ENCODE results near the gene CSH2.
"Not testable (repeated sequence)": the region's sequence is repeated elsewhere in the genome, so short reads cannot be mapped to it uniquely, and the experiment has no call there.

Gene CSH2

GRCh38 chr17:63873577-63873976, at the start of gene CSH2:
Gene CSH2, minus strand, starts transcription at chr17:63873677. Its CDS starts 63 bp downstream, at chr17:63873614.
- H3K27ac ChIP-seq, H3K4me3 ChIP-seq: not testable (repeated sequence)

GRCh38 chr17:63922402-63922801, 48.9 kb upstream of the CSH2 start:
- H3K4me3 ChIP-seq, H3K27ac ChIP-seq: not testable (repeated sequence)

- not testable (repeated sequence) for H3K27ac ChIP-seq, H3K4me3 ChIP-seq
Observed at GRCh38 chr17:63920779-63921178, 47.3 kb upstream of the CSH2 start.

- not testable (repeated sequence) for H3K4me3 ChIP-seq, H3K27ac ChIP-seq
Observed at GRCh38 chr17:63920050-63920449, 46.6 kb upstream of the CSH2 start.

- Histone ChIP-seq H3K4me3 (no peak overlapping the region), H3K27ac (no peak overlapping the region)
Observed at GRCh38 chr17:63919311-63919723, 45.8 kb upstream of the CSH2 start.

GRCh38 chr17:63918789-63919305, 45.4 kb upstream of the CSH2 start, which contains the start of gene GH1:
Gene GH1, minus strand, starts transcription at chr17:63918839. Its CDS starts 63 bp downstream, at chr17:63918776.
- H3K4me3 ChIP-seq, H3K27ac ChIP-seq: not testable (repeated sequence)

GRCh38 chr17:63918305-63918704, 44.8 kb upstream of the CSH2 start:
- H3K27ac ChIP-seq: no peak overlapping the region
- H3K4me3 ChIP-seq: no peak overlapping the region

- H3K27ac ChIP-seq: no peak overlapping the region
- H3K4me3 ChIP-seq: no peak overlapping the region
Observed at GRCh38 chr17:63917646-63918045, 44.2 kb upstream of the CSH2 start.

GRCh38 chr17:63917206-63917605, 43.7 kb upstream of the CSH2 start:
- H3K27ac ChIP-seq, H3K4me3 ChIP-seq: not testable (repeated sequence)

- no peak overlapping the region for H3K27ac ChIP-seq
- H3K4me3 ChIP-seq: no peak overlapping the region
Observed at GRCh38 chr17:63916566-63917185, 43.2 kb upstream of the CSH2 start.

- H3K4me3 ChIP-seq: not testable (repeated sequence)
Observed at GRCh38 chr17:63915753-63916152, 42.3 kb upstream of the CSH2 start.

GRCh38 chr17:63914471-63914870, 41.0 kb upstream of the CSH2 start:
- H3K27ac ChIP-seq: no peak overlapping the region

More at GRCh38 chr17:63915753-63916152, 42.3 kb upstream of the CSH2 start:
- H3K27ac ChIP-seq: not testable (repeated sequence)

GRCh38 chr17:63911657-63912100, 38.2 kb upstream of the CSH2 start:
- Histone ChIP-seq H3K4me3 (no peak overlapping the region), H3K27ac (no peak overlapping the region)

More at GRCh38 chr17:63914471-63914870, 41.0 kb upstream of the CSH2 start:
- no peak overlapping the region for H3K4me3 ChIP-seq

- H3K27ac ChIP-seq: no peak within 1 kb of the TSS
- no peak within 1 kb of the TSS for H3K4me3 ChIP-seq
Observed at GRCh38 chr17:63911041-63911635, 37.7 kb upstream of the CSH2 start, which contains the start of gene CSHL1. Gene CSHL1, minus strand, starts transcription at chr17:63911258. Its CDS starts 62 bp downstream, at chr17:63911196.

- Histone ChIP-seq H3K4me3 (no peak overlapping the region), H3K27ac (no peak overlapping the region)
Observed at GRCh38 chr17:63910096-63910495, 36.6 kb upstream of the CSH2 start.

GRCh38 chr17:63909586-63909985, 36.1 kb upstream of the CSH2 start:
- H3K4me3 ChIP-seq, H3K27ac ChIP-seq: not testable (repeated sequence)

- not testable (repeated sequence) for H3K4me3 ChIP-seq, H3K27ac ChIP-seq
Observed at GRCh38 chr17:63907161-63907778, 33.8 kb upstream of the CSH2 start.

GRCh38 chr17:63904796-63905195, 31.3 kb upstream of the CSH2 start:
- H3K4me3 ChIP-seq: not testable (repeated sequence)

GRCh38 chr17:63903787-63904201, 30.3 kb upstream of the CSH2 start:
- H3K27ac ChIP-seq, H3K4me3 ChIP-seq: not testable (repeated sequence)

More at GRCh38 chr17:63904796-63905195, 31.3 kb upstream of the CSH2 start:
- not testable (repeated sequence) for H3K27ac ChIP-seq

GRCh38 chr17:63901971-63902370, 28.5 kb upstream of the CSH2 start:
- not testable (repeated sequence) for H3K4me3 ChIP-seq, H3K27ac ChIP-seq

Measured in skin epidermis (tissue), 12 donors.